Panc1 (cell line): Measurements from ENCODE around the gene MGAT5. TPM values are rescaled to one million over a fixed set of nuclear protein-coding genes. Genes with fewer than 3 reads are reported as not detected.

Experiments used
- ATAC-seq: fragments of 200-7000 bp; cut with Tn5 transposase; 2 replicates; pipeline ENCODE4 v1.9.1; 2020; ENCODE audit warnings: mild to moderate bottlenecking, moderate library complexity
- BruUV-seq: library from RNA; stranded (reverse); fragments of 400-500 nt; replicated peaks from 2 replicates; lab custom pipeline; 2021; lab: Mats Ljungman, UMichigan
- CTCF ChIA-PET: fragments of 300-600 bp; sonication (Branson Sonifier 250); formaldehyde crosslinking; loops from one replicate; lab custom pipeline; 2022; ENCODE audit warnings: antibody characterized with exemption; lab: Charles Lee
- POLR2A ChIA-PET: fragments of 300-600 bp; sonication (Branson Sonifier 250); formaldehyde crosslinking; loops from one replicate; lab custom pipeline; 2022; ENCODE audit warnings: antibody characterized with exemption; lab: Charles Lee
- DNase-seq: peaks from one replicate; pipeline ENCODE4 v3.0.0-alpha.2; 2010; ENCODE audit warnings: low read depth, low spot score
- H3K27ac ChIP-seq: 2 replicates; pipeline ENCODE4 v1.5.1; 2011; ENCODE audit warnings: mild to moderate bottlenecking, low read length, inconsistent platforms
- H3K27me3 ChIP-seq: fragments of 200-500 bp; sonication (Bioruptor generic); 2 replicates; pipeline ENCODE4 v1.6.0; 2014; ENCODE audit warnings: low read length, inconsistent platforms; ENCODE audit not compliant: control insufficient read depth, insufficient read depth
- H3K36me3 ChIP-seq: fragments of 200-500 bp; sonication (Bioruptor generic); 2 replicates; pipeline ENCODE4 v1.5.1; 2014; ENCODE audit warnings: inconsistent platforms, mild to moderate bottlenecking, low read length, moderate library complexity; ENCODE audit not compliant: control insufficient read depth, insufficient read depth
- H3K4me1 ChIP-seq: 2 replicates; pipeline ENCODE4 v1.5.1; 2011; ENCODE audit warnings: inconsistent platforms, mild to moderate bottlenecking, low read length, moderate library complexity; ENCODE audit not compliant: control insufficient read depth, insufficient read depth
- H3K4me3 ChIP-seq, 2 experiments: 2 replicates each; pipeline ENCODE4 v1.5.1; 2011 to 2012; ENCODE audit warnings: low read depth in 2 of 2, low read length in 2 of 2, mild to moderate bottlenecking in 2 of 2, inconsistent platforms in 1 of 2, moderate library complexity in 1 of 2
- H3K9me3 ChIP-seq: fragments of 200-500 bp; sonication (Bioruptor generic); 2 replicates; pipeline ENCODE4 v1.5.1; 2014; ENCODE audit warnings: low read depth, mild to moderate bottlenecking, inconsistent platforms, low read length, moderate library complexity; ENCODE audit not compliant: control insufficient read depth, insufficient read depth
- POLR2AphosphoS5 ChIP-seq: IDR thresholded peaks from 2 replicates; pipeline ENCODE4 v1.6.1; 2012; ENCODE audit warnings: mild to moderate bottlenecking, low read depth, low read length, moderate library complexity
- SIN3A ChIP-seq: IDR thresholded peaks from 2 replicates; pipeline ENCODE4 v1.6.1; 2012; ENCODE audit warnings: low read depth, mild to moderate bottlenecking, low read length, moderate library complexity, borderline replicate concordance; ENCODE audit not compliant: insufficient read depth
- TCF7L2 ChIP-seq: IDR thresholded peaks from 2 replicates; pipeline ENCODE4 v1.6.1; 2011; ENCODE audit warnings: mild to moderate bottlenecking, low read depth, low read length, inconsistent platforms
- in situ Hi-C: cut with HindIII; loops from 2 replicates; pipeline ENCODE4 v1.10.0; 2016; ENCODE audit warnings: low sequenced_read_pairs, low pct_unique_long_range_greater_than_20kb
- intact Hi-C: fragments of 100-400 bp; cut with micrococcal nuclease; formaldehyde crosslinking; loops from one replicate; pipeline ENCODE4 v1.10.0; 2022; ENCODE audit not compliant: unreplicated experiment
- total RNA-seq: library from RNA; stranded (reverse); gene quantifications from one replicate; pipeline ENCODE4 v1.2.1, GENCODE V29; 2021; ENCODE audit not compliant: unreplicated experiment
- TF ChIP-seq, protein P1 (sequence below): fragments of 450-650 bp; IDR thresholded peaks from 2 replicates; pipeline ENCODE4 v1.5.1; 2017; ENCODE audit warnings: mild to moderate bottlenecking
- TF ChIP-seq, protein P2 (sequence below), 2 experiments: IDR thresholded peaks; 2 replicates each; pipeline ENCODE4 v1.6.1; 2011 to 2012; ENCODE audit warnings: low read depth in 2 of 2, control low read depth in 1 of 2, low read length in 1 of 2, mild to moderate bottlenecking in 1 of 2, moderate library complexity in 1 of 2; ENCODE audit not compliant: insufficient read depth in 1 of 2

MGAT5 gene
- total RNA-seq, 1 experiment from 2014 or later = 22.1 TPM

DNA sequence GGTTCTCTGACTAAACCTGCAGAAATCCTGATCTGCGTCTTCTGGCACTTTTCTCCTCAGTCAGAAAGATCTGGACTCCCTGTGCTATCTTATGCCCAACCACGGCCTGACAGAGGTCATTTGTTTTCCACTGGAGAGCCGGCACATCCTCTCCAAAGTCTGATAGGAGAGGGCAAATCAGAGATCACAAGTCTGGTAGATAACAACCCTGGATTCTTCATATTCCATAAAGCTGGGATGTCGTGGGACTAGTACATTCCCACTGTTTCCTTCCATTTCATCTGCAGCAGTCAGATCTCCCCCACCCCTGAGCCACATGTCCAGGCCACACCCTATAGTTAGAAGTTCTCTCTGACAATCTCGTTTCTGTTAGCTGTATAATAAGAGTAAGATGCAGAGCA is 157.0 kb downstream of the MGAT5 start:
- Histone ChIP-seq H3K9me3 (no peaks in the 10 kb centered on the region), H3K36me3 (no peaks in the 10 kb centered on the region), H3K27me3 (no peaks in the 10 kb centered on the region), H3K4me1 (no peaks in the 10 kb centered on the region), H3K27ac (no peak overlapping the region), H3K4me3 (no peak overlapping the region)
- no peak for DNase-seq
- BruUV-seq = no TSS peak
- intact Hi-C loops (loop anchor here (2.0 to 10.0 kb wide), 2 partner anchors 292 to 526 kb away; no protein-coding TSS in a partner anchor), in situ Hi-C loops (no loop called here)
- CTCF ChIA-PET = interaction anchor here (1.3 to 2.1 kb wide), 2 partner anchors 12 to 292 kb away, joined by 3 to 25 read pairs; no protein-coding TSS in a partner anchor
- TF ChIP-seq, protein P1, sequence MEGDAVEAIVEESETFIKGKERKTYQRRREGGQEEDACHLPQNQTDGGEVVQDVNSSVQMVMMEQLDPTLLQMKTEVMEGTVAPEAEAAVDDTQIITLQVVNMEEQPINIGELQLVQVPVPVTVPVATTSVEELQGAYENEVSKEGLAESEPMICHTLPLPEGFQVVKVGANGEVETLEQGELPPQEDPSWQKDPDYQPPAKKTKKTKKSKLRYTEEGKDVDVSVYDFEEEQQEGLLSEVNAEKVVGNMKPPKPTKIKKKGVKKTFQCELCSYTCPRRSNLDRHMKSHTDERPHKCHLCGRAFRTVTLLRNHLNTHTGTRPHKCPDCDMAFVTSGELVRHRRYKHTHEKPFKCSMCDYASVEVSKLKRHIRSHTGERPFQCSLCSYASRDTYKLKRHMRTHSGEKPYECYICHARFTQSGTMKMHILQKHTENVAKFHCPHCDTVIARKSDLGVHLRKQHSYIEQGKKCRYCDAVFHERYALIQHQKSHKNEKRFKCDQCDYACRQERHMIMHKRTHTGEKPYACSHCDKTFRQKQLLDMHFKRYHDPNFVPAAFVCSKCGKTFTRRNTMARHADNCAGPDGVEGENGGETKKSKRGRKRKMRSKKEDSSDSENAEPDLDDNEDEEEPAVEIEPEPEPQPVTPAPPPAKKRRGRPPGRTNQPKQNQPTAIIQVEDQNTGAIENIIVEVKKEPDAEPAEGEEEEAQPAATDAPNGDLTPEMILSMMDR = no peak
- TF ChIP-seq, protein P2, sequence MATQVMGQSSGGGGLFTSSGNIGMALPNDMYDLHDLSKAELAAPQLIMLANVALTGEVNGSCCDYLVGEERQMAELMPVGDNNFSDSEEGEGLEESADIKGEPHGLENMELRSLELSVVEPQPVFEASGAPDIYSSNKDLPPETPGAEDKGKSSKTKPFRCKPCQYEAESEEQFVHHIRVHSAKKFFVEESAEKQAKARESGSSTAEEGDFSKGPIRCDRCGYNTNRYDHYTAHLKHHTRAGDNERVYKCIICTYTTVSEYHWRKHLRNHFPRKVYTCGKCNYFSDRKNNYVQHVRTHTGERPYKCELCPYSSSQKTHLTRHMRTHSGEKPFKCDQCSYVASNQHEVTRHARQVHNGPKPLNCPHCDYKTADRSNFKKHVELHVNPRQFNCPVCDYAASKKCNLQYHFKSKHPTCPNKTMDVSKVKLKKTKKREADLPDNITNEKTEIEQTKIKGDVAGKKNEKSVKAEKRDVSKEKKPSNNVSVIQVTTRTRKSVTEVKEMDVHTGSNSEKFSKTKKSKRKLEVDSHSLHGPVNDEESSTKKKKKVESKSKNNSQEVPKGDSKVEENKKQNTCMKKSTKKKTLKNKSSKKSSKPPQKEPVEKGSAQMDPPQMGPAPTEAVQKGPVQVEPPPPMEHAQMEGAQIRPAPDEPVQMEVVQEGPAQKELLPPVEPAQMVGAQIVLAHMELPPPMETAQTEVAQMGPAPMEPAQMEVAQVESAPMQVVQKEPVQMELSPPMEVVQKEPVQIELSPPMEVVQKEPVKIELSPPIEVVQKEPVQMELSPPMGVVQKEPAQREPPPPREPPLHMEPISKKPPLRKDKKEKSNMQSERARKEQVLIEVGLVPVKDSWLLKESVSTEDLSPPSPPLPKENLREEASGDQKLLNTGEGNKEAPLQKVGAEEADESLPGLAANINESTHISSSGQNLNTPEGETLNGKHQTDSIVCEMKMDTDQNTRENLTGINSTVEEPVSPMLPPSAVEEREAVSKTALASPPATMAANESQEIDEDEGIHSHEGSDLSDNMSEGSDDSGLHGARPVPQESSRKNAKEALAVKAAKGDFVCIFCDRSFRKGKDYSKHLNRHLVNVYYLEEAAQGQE (IDR thresholded peaks at IDR 0.05; ENCODE audit: insufficient read depth in 1 of 2, low read depth in 2 of 2, low read length in 1 of 2) = no peak
- no peak for TF ChIP-seq TCF7L2
- TF ChIP-seq POLR2AphosphoS5 = no peak
- TF ChIP-seq SIN3A = no peak
- POLR2A ChIA-PET = no interaction called here
- no peak for ATAC-seq

DNA sequence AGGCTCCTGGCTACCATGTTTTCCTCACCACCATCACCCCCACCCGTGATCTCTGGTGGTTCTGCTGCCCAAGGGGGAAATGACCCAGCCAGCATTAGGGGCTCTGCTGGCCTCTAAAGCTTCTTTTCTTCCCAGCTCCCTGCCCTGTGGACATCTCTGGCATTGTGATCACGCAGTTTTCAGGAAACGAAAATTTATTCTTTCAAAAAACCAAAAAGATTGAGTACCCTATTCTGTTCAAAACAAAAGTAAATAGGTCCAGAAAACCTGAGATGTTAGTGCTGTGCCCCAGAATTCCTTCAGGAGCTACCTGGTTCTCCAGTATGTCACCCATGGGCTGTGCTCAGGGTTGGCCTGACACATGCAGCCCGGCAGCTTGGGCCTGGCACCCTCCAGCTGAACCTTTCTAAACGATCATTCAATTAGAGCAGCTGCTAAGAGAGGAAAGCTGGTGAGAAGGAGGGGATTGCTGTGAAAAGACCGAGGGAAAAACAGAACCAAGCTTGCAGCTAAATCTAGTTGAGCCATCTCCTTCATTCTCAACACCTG is 157.5 kb downstream of the MGAT5 start:
- no peak overlapping the region for H3K27ac ChIP-seq
- no peaks in the 10 kb centered on the region for H3K36me3 ChIP-seq
- intact Hi-C loops (loop anchor here (2.0 to 10.0 kb wide), 2 partner anchors 293 to 527 kb away; no protein-coding TSS in a partner anchor), in situ Hi-C loops (no loop called here)
- H3K9me3 ChIP-seq = no peaks in the 10 kb centered on the region
- H3K27me3 ChIP-seq = no peaks in the 10 kb centered on the region
- ATAC-seq (no peak), DNase-seq (no peak)
- no peaks in the 10 kb centered on the region for H3K4me1 ChIP-seq
- TF ChIP-seq TCF7L2 (no peak), SIN3A (no peak), POLR2AphosphoS5 (no peak)
- TF ChIP-seq, protein P1 = no peak
- TF ChIP-seq, protein P2 (IDR thresholded peaks at IDR 0.05; ENCODE audit: insufficient read depth in 1 of 2, low read depth in 2 of 2, low read length in 1 of 2) = no peak
- H3K4me3 ChIP-seq = no peak overlapping the region
- no TSS peak for BruUV-seq
- ChIA-PET CTCF (interaction anchor here (1.1 to 2.1 kb wide), 4 partner anchors 12 to 524 kb away, joined by 3 to 25 read pairs (median 4); no protein-coding TSS in a partner anchor), POLR2A (no interaction called here)
